ENCODE measurements around the gene ARHGAP9.

DNA sequence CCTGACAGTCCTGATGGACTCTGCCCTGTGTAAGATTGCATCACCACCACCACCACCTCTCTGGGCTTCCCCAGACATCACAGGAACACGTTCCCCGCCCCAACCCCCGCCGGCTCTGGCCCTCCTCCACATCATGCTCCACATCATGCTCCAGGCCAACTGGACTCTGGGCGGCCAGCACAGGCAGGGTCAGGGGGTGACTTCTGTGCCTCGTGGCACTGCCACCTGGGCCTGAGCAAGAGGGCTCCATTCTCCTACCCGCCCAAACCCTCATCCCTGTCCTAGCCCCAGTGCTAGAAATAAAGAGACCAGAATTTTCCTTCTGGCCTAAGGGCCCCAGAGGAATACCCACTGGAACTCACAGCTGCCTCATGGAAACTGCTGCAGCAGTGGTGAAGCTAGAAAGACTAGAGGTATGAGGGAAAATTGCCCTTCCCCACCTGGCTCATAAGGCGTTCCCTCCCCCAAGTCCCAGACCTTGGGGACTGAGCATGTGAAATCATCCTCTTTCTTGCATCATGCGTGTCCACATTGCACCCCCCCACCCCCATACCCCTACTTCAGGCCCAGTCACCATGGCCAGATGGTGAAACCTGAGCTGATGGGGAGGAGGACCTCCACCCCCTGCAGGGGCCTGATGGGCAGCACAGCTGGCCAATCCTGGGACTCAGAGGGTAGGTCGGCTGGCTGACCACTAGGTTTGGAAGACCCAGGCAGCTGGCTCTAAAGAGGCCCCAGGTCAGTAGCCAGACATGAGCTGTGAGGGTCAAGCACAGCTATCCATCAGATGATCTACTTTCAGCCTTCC is 24.9 kb downstream of the ARHGAP9 start, which contains the start of gene INHBE:
- TF ChIP-seq, protein P1, sequence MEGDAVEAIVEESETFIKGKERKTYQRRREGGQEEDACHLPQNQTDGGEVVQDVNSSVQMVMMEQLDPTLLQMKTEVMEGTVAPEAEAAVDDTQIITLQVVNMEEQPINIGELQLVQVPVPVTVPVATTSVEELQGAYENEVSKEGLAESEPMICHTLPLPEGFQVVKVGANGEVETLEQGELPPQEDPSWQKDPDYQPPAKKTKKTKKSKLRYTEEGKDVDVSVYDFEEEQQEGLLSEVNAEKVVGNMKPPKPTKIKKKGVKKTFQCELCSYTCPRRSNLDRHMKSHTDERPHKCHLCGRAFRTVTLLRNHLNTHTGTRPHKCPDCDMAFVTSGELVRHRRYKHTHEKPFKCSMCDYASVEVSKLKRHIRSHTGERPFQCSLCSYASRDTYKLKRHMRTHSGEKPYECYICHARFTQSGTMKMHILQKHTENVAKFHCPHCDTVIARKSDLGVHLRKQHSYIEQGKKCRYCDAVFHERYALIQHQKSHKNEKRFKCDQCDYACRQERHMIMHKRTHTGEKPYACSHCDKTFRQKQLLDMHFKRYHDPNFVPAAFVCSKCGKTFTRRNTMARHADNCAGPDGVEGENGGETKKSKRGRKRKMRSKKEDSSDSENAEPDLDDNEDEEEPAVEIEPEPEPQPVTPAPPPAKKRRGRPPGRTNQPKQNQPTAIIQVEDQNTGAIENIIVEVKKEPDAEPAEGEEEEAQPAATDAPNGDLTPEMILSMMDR (conservative IDR thresholded peaks at IDR 0.05; ENCODE audit: low read length), result no peak
- no peak for TF ChIP-seq EZH2phosphoT487 (IDR thresholded peaks at IDR 0.05; ENCODE audit: borderline replicate concordance)

All from Loucy (cell line).